GM12875 (cell line): ENCODE results near the gene MSI2.

ENCODE experiments used
- H3K4me3 ChIP-seq: one replicate; pipeline ENCODE4 v1.5.1; 2011; ENCODE audit warnings: low read depth, low read length, control low read depth
- TF ChIP-seq, protein P1 (sequence below): IDR thresholded peaks from 2 replicates; pipeline ENCODE4 v1.5.1; 2011; ENCODE audit warnings: low read depth, mild to moderate bottlenecking, control low read depth, inconsistent platforms, low read length, moderate library complexity, borderline replicate concordance; ENCODE audit not compliant: insufficient read depth

MSI2 gene

GRCh38 chr17:57289130-57289529 is 32.8 kb downstream of the MSI2 start:
- TF ChIP-seq, protein P1, sequence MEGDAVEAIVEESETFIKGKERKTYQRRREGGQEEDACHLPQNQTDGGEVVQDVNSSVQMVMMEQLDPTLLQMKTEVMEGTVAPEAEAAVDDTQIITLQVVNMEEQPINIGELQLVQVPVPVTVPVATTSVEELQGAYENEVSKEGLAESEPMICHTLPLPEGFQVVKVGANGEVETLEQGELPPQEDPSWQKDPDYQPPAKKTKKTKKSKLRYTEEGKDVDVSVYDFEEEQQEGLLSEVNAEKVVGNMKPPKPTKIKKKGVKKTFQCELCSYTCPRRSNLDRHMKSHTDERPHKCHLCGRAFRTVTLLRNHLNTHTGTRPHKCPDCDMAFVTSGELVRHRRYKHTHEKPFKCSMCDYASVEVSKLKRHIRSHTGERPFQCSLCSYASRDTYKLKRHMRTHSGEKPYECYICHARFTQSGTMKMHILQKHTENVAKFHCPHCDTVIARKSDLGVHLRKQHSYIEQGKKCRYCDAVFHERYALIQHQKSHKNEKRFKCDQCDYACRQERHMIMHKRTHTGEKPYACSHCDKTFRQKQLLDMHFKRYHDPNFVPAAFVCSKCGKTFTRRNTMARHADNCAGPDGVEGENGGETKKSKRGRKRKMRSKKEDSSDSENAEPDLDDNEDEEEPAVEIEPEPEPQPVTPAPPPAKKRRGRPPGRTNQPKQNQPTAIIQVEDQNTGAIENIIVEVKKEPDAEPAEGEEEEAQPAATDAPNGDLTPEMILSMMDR: no peak
- no peak overlapping the region for H3K4me3 ChIP-seq

- H3K4me3 ChIP-seq: no peak overlapping the region
- TF ChIP-seq, protein P1: no peak
Observed at GRCh38 chr17:57289613-57290012, 33.3 kb downstream of the MSI2 start.

- TF ChIP-seq, protein P1: no peak
- H3K4me3 ChIP-seq: no peak overlapping the region
Observed at GRCh38 chr17:57290981-57291380, 34.7 kb downstream of the MSI2 start.

DNA sequence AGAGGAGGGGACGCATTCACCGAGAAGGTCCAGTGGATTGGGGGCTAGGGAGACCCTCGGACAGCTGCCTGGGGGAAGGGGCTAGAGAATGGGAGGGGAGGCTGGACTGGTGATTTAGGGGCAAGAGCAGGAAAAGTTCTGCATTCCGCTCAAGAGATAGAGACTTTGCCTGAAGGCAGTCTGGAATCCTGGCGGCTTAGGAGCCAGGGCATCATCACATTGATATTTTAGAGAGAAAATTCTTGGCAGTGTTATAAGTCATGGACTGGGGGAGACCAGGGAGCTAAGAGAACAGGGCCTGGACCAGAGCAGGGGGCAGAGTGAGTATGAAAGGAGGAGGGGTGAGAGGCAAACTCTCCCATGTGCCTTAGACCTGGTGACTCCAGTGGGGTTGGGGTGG is 35.8 kb downstream of the MSI2 start:
- TF ChIP-seq, protein P1: no peak
- H3K4me3 ChIP-seq: no peak overlapping the region

DNA sequence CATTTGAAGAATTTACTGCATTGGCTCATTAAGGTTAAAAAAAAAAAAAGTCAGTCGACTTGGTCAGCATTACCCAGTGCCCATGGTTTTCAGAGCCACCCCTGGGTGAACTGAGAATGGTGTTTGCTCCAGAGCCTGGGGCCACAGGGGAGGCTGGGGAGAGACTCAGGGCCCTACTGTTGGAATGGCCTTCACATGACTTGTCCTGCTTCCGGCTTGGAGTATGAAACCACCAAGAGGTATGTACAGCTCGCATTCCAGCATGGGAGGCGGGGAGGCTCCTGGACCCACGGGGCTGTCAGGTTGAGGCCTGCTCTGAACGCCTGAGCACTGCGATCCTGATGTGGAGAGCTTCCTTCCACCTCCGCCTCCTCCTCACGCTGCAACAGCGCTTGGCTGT is 36.8 kb downstream of the MSI2 start:
- no peak overlapping the region for H3K4me3 ChIP-seq
- TF ChIP-seq, protein P1: no peak

DNA sequence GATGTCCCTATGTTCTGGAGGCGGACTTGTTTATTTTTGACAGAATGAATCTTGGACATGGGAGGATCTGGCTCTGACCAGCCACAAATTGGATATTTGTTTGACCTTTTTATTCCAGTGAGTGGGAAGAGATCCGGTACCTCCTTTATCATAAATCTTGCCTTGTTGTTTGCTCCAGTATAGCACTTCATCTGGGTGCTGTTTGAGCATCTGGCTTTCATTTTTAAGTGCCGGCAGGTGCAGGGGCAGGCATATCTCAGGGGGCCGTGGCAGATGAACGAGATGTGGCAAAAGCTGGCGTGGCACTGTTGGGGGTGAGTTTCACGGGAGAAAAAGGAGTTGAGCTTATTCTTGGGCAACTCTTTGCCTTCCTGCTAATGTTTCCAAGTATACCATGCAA is 37.8 kb downstream of the MSI2 start:
- H3K4me3 ChIP-seq: no peak overlapping the region
- TF ChIP-seq, protein P1: no peak

GRCh38 chr17:57294629-57295501 is 38.5 kb downstream of the MSI2 start:
- H3K4me3 ChIP-seq: no peak overlapping the region
- TF ChIP-seq, protein P1: no peak
